Ishikawa (cell line): ENCODE results near the gene ACBD3.

ENCODE experiments used
- CEBPB ChIP-seq: IDR thresholded peaks from 2 replicates; pipeline ENCODE4 v1.6.1; 2012
- CREB1 ChIP-seq: IDR thresholded peaks from 2 replicates; pipeline ENCODE4 v1.6.1; 2012; ENCODE audit warnings: low read depth
- EGR1 ChIP-seq: IDR thresholded peaks from 2 replicates; pipeline ENCODE4 v1.6.1; 2012
- EP300 ChIP-seq: IDR thresholded peaks from 2 replicates; pipeline ENCODE4 v1.6.1; 2012; ENCODE audit warnings: borderline replicate concordance
- FOXM1 ChIP-seq: IDR thresholded peaks from 2 replicates; pipeline ENCODE4 v1.6.1; 2012; ENCODE audit warnings: low read depth, borderline replicate concordance
- RAD21 ChIP-seq: IDR thresholded peaks from 2 replicates; pipeline ENCODE4 v1.6.1; 2012; ENCODE audit warnings: low read depth
- TAF1 ChIP-seq: IDR thresholded peaks from 2 replicates; pipeline ENCODE4 v1.6.1; 2012; ENCODE audit warnings: low read depth, mild to moderate bottlenecking
- TEAD4 ChIP-seq: IDR thresholded peaks from 2 replicates; pipeline ENCODE4 v1.6.1; 2012
- YY1 ChIP-seq: IDR thresholded peaks from 2 replicates; pipeline ENCODE4 v1.6.1; 2012; ENCODE audit warnings: low read depth
- ZBTB7A ChIP-seq: IDR thresholded peaks from 2 replicates; pipeline ENCODE4 v1.6.1; 2012; ENCODE audit warnings: low read depth
- TF ChIP-seq, protein P1 (sequence below): IDR thresholded peaks from 2 replicates; pipeline ENCODE4 v1.6.1; 2012
- TF ChIP-seq, protein P2 (sequence below): IDR thresholded peaks from 2 replicates; pipeline ENCODE4 v1.6.1; 2012; ENCODE audit warnings: low read depth, mild to moderate bottlenecking

DNA sequence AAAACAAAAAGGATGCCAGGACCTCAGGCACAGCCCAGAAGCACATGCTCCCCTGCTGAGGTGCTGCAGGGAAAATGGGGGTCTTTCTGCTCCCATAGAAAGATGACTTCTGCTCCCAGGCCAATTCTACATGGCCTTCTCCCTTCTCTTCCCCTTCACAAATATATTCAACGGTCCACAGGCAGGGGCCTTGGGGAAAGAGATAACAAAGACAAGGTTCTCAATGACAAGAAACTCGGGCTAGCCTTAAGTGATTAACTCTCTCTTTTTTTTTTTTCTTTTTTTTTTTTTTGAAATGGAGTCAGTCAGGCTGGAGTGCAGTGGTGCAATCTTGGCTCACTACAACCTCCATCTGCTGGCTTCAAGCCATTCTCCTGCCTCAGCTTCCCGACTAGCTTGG, 69.9 kb downstream of the ACBD3 start:
- TF ChIP-seq CREB1 = no peak
- TF ChIP-seq RAD21 = no peak
- TF ChIP-seq, protein P1, sequence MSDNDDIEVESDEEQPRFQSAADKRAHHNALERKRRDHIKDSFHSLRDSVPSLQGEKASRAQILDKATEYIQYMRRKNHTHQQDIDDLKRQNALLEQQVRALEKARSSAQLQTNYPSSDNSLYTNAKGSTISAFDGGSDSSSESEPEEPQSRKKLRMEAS = no peak
- no peak for TF ChIP-seq EP300
- no peak for TF ChIP-seq EGR1
- TF ChIP-seq CEBPB = no peak
- no peak for TF ChIP-seq YY1
- TF ChIP-seq, protein P2, sequence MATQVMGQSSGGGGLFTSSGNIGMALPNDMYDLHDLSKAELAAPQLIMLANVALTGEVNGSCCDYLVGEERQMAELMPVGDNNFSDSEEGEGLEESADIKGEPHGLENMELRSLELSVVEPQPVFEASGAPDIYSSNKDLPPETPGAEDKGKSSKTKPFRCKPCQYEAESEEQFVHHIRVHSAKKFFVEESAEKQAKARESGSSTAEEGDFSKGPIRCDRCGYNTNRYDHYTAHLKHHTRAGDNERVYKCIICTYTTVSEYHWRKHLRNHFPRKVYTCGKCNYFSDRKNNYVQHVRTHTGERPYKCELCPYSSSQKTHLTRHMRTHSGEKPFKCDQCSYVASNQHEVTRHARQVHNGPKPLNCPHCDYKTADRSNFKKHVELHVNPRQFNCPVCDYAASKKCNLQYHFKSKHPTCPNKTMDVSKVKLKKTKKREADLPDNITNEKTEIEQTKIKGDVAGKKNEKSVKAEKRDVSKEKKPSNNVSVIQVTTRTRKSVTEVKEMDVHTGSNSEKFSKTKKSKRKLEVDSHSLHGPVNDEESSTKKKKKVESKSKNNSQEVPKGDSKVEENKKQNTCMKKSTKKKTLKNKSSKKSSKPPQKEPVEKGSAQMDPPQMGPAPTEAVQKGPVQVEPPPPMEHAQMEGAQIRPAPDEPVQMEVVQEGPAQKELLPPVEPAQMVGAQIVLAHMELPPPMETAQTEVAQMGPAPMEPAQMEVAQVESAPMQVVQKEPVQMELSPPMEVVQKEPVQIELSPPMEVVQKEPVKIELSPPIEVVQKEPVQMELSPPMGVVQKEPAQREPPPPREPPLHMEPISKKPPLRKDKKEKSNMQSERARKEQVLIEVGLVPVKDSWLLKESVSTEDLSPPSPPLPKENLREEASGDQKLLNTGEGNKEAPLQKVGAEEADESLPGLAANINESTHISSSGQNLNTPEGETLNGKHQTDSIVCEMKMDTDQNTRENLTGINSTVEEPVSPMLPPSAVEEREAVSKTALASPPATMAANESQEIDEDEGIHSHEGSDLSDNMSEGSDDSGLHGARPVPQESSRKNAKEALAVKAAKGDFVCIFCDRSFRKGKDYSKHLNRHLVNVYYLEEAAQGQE = no peak
- TF ChIP-seq FOXM1 = no peak
- no peak for TF ChIP-seq TEAD4
- no peak for TF ChIP-seq TAF1
- no peak for TF ChIP-seq ZBTB7A
